GM12872 (cell line): ENCODE measurements around the gene LYZL2.

ENCODE experiments used
- TF ChIP-seq, protein P1 (sequence below): IDR thresholded peaks from 3 replicates; pipeline ENCODE4 v1.5.1; 2011; ENCODE audit warnings: low read depth, mild to moderate bottlenecking, low read length, moderate library complexity; ENCODE audit not compliant: insufficient read depth

Gene LYZL2

GRCh38 chr10:30645340-30645827 is 15.8 kb upstream of the LYZL2 start:
- TF ChIP-seq, protein P1, sequence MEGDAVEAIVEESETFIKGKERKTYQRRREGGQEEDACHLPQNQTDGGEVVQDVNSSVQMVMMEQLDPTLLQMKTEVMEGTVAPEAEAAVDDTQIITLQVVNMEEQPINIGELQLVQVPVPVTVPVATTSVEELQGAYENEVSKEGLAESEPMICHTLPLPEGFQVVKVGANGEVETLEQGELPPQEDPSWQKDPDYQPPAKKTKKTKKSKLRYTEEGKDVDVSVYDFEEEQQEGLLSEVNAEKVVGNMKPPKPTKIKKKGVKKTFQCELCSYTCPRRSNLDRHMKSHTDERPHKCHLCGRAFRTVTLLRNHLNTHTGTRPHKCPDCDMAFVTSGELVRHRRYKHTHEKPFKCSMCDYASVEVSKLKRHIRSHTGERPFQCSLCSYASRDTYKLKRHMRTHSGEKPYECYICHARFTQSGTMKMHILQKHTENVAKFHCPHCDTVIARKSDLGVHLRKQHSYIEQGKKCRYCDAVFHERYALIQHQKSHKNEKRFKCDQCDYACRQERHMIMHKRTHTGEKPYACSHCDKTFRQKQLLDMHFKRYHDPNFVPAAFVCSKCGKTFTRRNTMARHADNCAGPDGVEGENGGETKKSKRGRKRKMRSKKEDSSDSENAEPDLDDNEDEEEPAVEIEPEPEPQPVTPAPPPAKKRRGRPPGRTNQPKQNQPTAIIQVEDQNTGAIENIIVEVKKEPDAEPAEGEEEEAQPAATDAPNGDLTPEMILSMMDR = no peak

DNA sequence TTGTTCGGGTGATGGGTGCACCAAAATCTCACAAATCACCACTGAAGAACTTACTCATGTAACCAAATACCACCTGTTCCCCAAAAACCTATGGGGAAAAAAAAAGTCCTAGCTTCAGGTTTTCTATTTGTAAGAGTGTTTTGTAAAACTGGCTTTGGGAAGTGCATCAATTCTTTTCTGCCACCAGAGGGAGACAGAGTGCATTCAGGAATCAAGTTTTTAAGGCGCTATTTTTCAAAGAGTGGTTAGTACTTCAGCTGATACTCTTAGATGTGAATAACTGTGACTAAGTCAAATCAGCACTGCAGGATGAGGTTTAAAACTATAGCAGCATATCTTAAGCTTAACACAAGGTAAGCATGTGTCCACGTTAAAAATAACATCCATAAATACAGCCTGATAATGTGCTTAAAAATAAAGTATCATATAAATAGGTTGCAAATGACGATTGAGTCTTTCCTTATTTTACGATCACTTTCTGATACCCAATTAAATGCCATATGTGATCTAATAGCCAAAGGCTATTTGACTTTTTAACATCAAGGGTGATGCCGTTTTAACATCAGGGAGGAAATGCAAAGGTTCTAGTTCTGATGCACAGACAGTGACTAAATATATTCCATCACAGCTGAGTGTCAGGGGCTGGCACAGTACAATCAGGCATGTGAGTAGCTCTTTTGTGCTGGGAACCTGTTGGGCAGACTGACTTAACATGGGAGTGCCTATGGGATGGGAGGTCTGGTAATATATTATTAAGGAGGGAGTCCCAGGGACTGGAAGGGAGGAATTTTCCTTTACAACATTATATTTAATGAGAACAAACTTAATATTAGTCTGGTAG is 10.6 kb upstream of the LYZL2 start:
- TF ChIP-seq, protein P1 = peak; percentile 86

- TF ChIP-seq, protein P1 = no peak
Observed at GRCh38 chr10:30637881-30638467, 8.4 kb upstream of the LYZL2 start.

- TF ChIP-seq, protein P1 = no peak
Observed at GRCh38 chr10:30631188-30631587, 1.6 kb upstream of the LYZL2 start.

DNA sequence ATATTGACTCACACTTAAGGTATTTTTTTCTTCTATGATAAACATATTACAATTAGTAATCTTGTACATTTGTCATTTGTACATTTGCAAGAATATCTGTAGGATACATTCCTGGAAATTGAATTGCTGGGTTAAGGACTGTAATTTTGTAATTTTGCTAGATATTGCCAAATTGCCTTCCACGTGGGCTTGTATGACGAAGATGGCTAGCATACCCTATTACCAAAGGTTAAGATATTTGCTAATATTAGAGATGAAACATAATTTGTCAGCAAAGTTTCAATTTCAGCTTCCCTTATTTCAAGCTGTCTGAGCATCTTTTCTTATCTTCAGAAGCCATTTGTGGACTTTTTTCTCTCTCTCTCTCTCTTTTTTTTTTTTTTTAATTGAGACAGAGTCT is 1.0 kb upstream of the LYZL2 start:
- TF ChIP-seq, protein P1 = no peak

DNA sequence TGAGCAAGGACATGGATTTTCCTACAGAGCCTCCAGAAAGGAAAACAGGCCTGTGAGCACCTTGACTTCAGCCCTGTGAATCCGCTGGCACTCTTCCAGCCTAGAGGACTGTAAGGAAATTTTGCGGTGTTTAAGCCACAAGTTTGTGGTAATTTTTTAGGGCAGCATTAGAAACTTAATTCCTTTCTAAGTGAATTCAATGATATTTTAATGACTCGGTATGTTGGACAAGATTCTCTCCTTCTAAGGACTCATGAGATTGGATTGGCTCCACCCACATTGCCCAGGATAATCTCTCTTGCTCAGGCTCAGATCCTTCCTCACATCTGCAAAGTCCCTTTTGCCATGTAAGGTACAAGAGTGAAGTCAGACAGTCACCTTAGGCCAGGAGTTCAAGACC is 4.5 kb downstream of the LYZL2 start:
- TF ChIP-seq, protein P1 = no peak

GRCh38 chr10:30619966-30620365 is 9.6 kb downstream of the LYZL2 start:
- TF ChIP-seq, protein P1 = no peak
